ENCODE data around the gene NBAS.

Gene NBAS

GRCh38 chr2:15311201-15311907 lies 249.8 kb downstream of the NBAS start:
- Histone ChIP-seq H3K4me1 (peaks cover 41% of the 10 kb centered on the region), H3K27me3 (no peaks in the 10 kb centered on the region), H4K20me1 (no peaks in the 10 kb centered on the region), H3K4me3 (no peak overlapping the region), H3K36me3 (peaks cover 26% of the 10 kb centered on the region), H3K9ac (no peak overlapping the region), H3K27ac (peak overlapping the region; percentile 13; the same call in 1 of the 2 replicates), H3K4me2 (peak overlapping the region; percentile 62), H3K9me3 (peaks cover 3% of the 10 kb centered on the region; the same call in 1 of the 2 replicates)
- no peak for TF ChIP-seq Cebpa-rat (IDR thresholded peaks at IDR 0.05)

DNA sequence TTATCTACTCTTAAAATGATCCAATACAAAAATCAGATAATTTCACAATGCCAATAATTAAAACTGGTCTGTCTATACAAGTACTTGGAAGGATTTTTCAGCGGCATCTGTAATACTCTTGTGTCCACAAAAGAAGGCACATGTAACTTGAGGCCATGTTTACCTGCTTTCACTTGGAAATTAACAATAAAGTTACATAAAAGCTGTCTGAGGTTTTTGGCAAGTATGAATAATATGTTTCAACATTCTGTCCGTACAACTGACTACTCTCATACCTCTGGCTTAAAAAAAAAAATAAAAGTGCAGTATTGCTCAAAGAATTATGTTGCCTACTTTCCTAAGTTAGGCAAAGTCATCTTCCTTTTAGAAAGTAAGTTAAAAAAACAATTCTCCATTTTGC lies 253.6 kb downstream of the NBAS start:
- H3K4me1 ChIP-seq = peaks cover 21% of the 10 kb centered on the region
- TF ChIP-seq Cebpa-rat (IDR thresholded peaks at IDR 0.05) = no peak

GRCh38 chr2:15306706-15307105 lies 254.4 kb downstream of the NBAS start:
- H3K9me3 ChIP-seq = peaks cover 8% of the 10 kb centered on the region; the same call in 1 of the 2 replicates
- peaks cover 56% of the 10 kb centered on the region for H3K36me3 ChIP-seq
- no peak overlapping the region for H3K4me2 ChIP-seq
- no peak overlapping the region for H3K9ac ChIP-seq
- no peak overlapping the region for H3K27ac ChIP-seq
- no peaks in the 10 kb centered on the region for H4K20me1 ChIP-seq
- TF ChIP-seq Cebpa-rat (IDR thresholded peaks at IDR 0.05) = no peak
- peaks cover 13% of the 10 kb centered on the region for H3K4me1 ChIP-seq
- H3K27me3 ChIP-seq = no peaks in the 10 kb centered on the region
- no peak overlapping the region for H3K4me3 ChIP-seq

More for the DNA sequence above, 253.6 kb downstream of the NBAS start:
- H4K20me1 ChIP-seq = no peaks in the 10 kb centered on the region
- no peaks in the 10 kb centered on the region for H3K27me3 ChIP-seq
- H3K27ac ChIP-seq = no peak overlapping the region
- H3K4me2 ChIP-seq = no peak overlapping the region
- peaks cover 49% of the 10 kb centered on the region for H3K36me3 ChIP-seq
- H3K9ac ChIP-seq = no peak overlapping the region
- H3K9me3 ChIP-seq = peaks cover 8% of the 10 kb centered on the region; the same call in 1 of the 2 replicates
- H3K4me3 ChIP-seq = no peak overlapping the region

GRCh38 chr2:15303874-15304273 lies 257.3 kb downstream of the NBAS start:
- TF ChIP-seq Cebpa-rat (IDR thresholded peaks at IDR 0.05) = no peak
- Histone ChIP-seq H3K9ac (no peak overlapping the region), H4K20me1 (no peaks in the 10 kb centered on the region), H3K27ac (no peak overlapping the region), H3K36me3 (peaks cover 60% of the 10 kb centered on the region), H3K4me3 (no peak overlapping the region), H3K4me2 (no peak overlapping the region), H3K9me3 (peaks cover 8% of the 10 kb centered on the region; the same call in 1 of the 2 replicates), H3K27me3 (no peaks in the 10 kb centered on the region), H3K4me1 (peaks cover 11% of the 10 kb centered on the region; the same call in 1 of the 2 replicates)

- H3K4me1 ChIP-seq = peaks cover 11% of the 10 kb centered on the region; the same call in 1 of the 2 replicates
- H3K36me3 ChIP-seq = peaks cover 61% of the 10 kb centered on the region
- H4K20me1 ChIP-seq = no peaks in the 10 kb centered on the region
- TF ChIP-seq Cebpa-rat (IDR thresholded peaks at IDR 0.05) = no peak
- no peak overlapping the region for H3K4me2 ChIP-seq
- no peak overlapping the region for H3K9ac ChIP-seq
- H3K27me3 ChIP-seq = no peaks in the 10 kb centered on the region
- H3K27ac ChIP-seq = no peak overlapping the region
- no peak overlapping the region for H3K4me3 ChIP-seq
- peaks cover 8% of the 10 kb centered on the region; the same call in 1 of the 2 replicates for H3K9me3 ChIP-seq
These were observed 259.0 kb downstream of the NBAS start for GRCh38 chr2:15302154-15302553.

DNA sequence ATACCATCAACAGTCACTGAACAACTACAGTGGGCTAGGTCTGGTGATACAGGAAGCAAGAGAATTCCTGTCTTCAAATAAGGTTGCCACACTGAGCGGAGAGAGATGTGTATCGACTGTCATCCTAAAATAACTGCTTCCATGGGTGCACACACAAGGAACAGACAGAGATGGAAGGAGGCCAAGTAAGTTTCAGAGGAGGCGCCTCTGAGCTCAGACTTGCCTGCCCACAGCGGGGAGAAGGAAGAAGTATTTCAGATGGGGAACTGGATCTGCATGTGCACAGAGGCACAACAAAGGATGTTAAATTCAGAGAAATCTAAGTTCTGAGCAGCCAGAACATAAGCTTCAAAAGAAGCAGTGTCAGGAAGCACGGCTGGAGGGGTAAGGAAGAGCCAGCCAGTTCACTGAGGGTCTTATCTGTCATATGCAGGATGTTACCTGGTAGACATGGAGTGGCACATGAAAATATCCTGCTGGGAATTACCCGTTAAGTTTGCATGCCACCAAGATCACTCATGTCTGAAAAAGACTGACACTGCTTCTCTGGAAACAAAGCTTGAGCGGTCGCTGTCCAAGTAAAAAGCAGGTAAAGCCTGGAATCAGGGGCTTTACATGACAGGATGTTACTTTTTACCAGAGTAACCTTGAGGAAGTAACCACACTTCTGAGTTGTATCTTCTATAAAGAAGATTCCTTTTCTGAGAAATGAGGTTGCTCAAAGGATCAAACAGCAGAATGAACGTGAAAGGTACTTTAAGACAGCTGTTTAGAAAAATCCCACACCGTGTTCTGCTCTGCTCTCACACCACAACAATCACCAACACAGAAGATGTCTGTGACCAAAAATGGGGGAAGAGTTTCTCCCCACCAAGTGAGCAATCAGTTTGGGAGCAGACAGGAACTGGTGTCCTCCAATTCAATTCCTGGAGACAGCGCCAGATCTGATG lies 260.2 kb downstream of the NBAS start:
- H3K4me2 ChIP-seq = no peak overlapping the region
- TF ChIP-seq Cebpa-rat (IDR thresholded peaks at IDR 0.05) = no peak
- H3K36me3 ChIP-seq = peaks cover 55% of the 10 kb centered on the region
- H3K9me3 ChIP-seq = peaks cover 8% of the 10 kb centered on the region; the same call in 1 of the 2 replicates
- H3K27me3 ChIP-seq = no peaks in the 10 kb centered on the region
- H3K9ac ChIP-seq = no peak overlapping the region
- peaks cover 11% of the 10 kb centered on the region; the same call in 1 of the 2 replicates for H3K4me1 ChIP-seq
- H3K4me3 ChIP-seq = no peak overlapping the region
- no peak overlapping the region for H3K27ac ChIP-seq
- H4K20me1 ChIP-seq = no peaks in the 10 kb centered on the region

- Histone ChIP-seq H3K9me3 (peaks cover 2% of the 10 kb centered on the region; the same call in 1 of the 2 replicates), H3K4me3 (no peak overlapping the region), H3K9ac (no peak overlapping the region), H3K27ac (no peak overlapping the region), H3K27me3 (no peaks in the 10 kb centered on the region), H3K4me1 (peaks cover 11% of the 10 kb centered on the region; the same call in 1 of the 2 replicates), H3K36me3 (peaks cover 46% of the 10 kb centered on the region), H4K20me1 (no peaks in the 10 kb centered on the region), H3K4me2 (no peak overlapping the region)
- no peak for TF ChIP-seq Cebpa-rat (IDR thresholded peaks at IDR 0.05)
These were observed 261.1 kb downstream of the NBAS start for GRCh38 chr2:15299904-15300520.

DNA sequence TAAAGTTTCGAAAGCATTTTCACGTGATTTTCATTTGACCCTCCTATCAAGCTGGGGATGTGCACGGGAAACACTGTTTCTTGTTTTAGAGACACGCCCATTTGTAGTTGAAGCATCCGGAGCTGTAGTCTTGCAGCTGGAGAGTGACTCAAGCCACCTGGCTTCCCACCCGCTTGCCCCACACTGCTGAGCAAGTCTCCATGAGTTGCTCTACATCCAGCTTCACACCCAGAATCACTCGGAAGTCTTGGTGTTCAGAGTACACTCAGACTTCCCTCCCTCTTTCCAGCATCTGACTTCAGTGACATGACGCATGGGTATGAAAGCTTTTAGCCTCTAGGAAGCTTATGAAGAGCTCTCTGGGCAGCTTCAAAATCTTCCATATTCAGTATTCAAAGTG lies 262.4 kb downstream of the NBAS start:
- Histone ChIP-seq H3K9me3 (no peaks in the 10 kb centered on the region), H3K4me3 (no peak overlapping the region), H4K20me1 (no peaks in the 10 kb centered on the region), H3K4me2 (no peak overlapping the region), H3K9ac (no peak overlapping the region), H3K27me3 (no peaks in the 10 kb centered on the region), H3K4me1 (peaks cover 11% of the 10 kb centered on the region; the same call in 1 of the 2 replicates), H3K27ac (no peak overlapping the region), H3K36me3 (peaks cover 35% of the 10 kb centered on the region)
- no peak for TF ChIP-seq Cebpa-rat (IDR thresholded peaks at IDR 0.05)

DNA sequence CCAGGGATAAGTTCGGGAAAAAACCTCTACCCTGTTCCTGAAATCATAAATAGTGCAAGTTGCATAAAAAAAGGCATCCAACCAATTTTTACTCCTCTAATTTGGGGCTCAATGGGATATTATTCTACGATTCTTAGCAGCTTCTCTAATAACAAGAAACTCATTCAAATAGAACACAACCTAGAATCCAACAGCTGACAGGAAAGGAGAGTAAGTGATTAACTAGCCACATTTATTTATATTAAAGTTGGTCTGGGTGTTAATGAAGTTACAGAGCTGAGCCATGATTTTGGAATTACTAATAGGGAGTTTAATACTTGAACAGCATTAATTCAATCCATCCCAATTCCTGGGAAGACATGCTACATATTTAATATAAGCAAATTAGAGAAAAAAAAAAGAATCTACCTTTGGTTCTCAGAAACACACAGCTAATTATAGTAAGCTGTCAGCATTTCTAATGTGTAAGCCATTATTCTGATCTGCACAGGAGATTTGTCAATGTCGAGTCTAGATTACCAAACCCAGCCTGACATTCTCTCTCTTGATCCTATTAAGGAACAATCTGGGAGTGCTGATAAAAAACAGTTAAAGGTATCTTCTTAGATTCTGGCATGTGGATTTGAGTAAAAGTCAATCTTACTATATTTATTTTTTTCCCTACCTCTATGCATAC lies 267.7 kb downstream of the NBAS start:
- no peaks in the 10 kb centered on the region for H3K27me3 ChIP-seq
- no peaks in the 10 kb centered on the region for H3K4me1 ChIP-seq
- TF ChIP-seq Cebpa-rat (IDR thresholded peaks at IDR 0.05) = no peak
- no peak overlapping the region for H3K4me2 ChIP-seq
- no peak overlapping the region for H3K27ac ChIP-seq
- no peaks in the 10 kb centered on the region for H4K20me1 ChIP-seq
- H3K9ac ChIP-seq = no peak overlapping the region
- H3K4me3 ChIP-seq = no peak overlapping the region
- no peaks in the 10 kb centered on the region for H3K9me3 ChIP-seq
- H3K36me3 ChIP-seq = peaks cover 35% of the 10 kb centered on the region
